HEK293 (cell line): ENCODE data around the gene HGFAC.

ENCODE experiments used
- RBAK ChIP-seq: fragments of 450-650 bp; formaldehyde crosslinking; IDR thresholded peaks from 2 replicates; pipeline ENCODE4 v1.5.1; 2016; ENCODE audit warnings: missing biosample characterization, missing genetic modification characterization
- YY1 ChIP-seq: fragments of 450-650 bp; formaldehyde crosslinking; IDR thresholded peaks from 2 replicates; pipeline ENCODE4 v1.5.1; 2018; ENCODE audit warnings: missing biosample characterization, missing genetic modification characterization
- ZBTB1 ChIP-seq: fragments of 450-650 bp; formaldehyde crosslinking; IDR thresholded peaks from 2 replicates; pipeline ENCODE4 v1.5.1; 2016; ENCODE audit warnings: missing biosample characterization, missing genetic modification characterization
- ZNF184 ChIP-seq: fragments of 450-650 bp; IDR thresholded peaks from 2 replicates; pipeline ENCODE4 v1.5.1; 2018; ENCODE audit warnings: missing biosample characterization, mild to moderate bottlenecking, missing genetic modification characterization
- ZNF416 ChIP-seq: fragments of 450-650 bp; formaldehyde crosslinking; IDR thresholded peaks from 2 replicates; pipeline ENCODE4 v1.5.1; 2016; ENCODE audit warnings: missing biosample characterization, missing genetic modification characterization
- ZNF785 ChIP-seq: fragments of 450-650 bp; formaldehyde crosslinking; IDR thresholded peaks from 2 replicates; pipeline ENCODE4 v1.5.1; 2016; ENCODE audit warnings: missing biosample characterization, missing genetic modification characterization
- TF ChIP-seq, protein P1 (sequence below): fragments of 450-650 bp; formaldehyde crosslinking; IDR thresholded peaks from 2 replicates; pipeline ENCODE4 v1.5.1; 2016; ENCODE audit warnings: missing biosample characterization, missing genetic modification characterization
- TF ChIP-seq, protein P2 (sequence below): fragments of 450-650 bp; formaldehyde crosslinking; IDR thresholded peaks from 2 replicates; pipeline ENCODE4 v1.5.1; 2016; ENCODE audit warnings: missing biosample characterization, missing genetic modification characterization
- TF ChIP-seq, protein P3 (sequence below): fragments of 450-650 bp; formaldehyde crosslinking; IDR thresholded peaks from 2 replicates; pipeline ENCODE4 v1.5.1; 2016; ENCODE audit warnings: missing biosample characterization, missing genetic modification characterization
- TF ChIP-seq, protein P4 (sequence below): fragments of 450-650 bp; formaldehyde crosslinking; IDR thresholded peaks from 2 replicates; pipeline ENCODE4 v1.5.1; 2016; ENCODE audit warnings: missing biosample characterization, missing genetic modification characterization

DNA sequence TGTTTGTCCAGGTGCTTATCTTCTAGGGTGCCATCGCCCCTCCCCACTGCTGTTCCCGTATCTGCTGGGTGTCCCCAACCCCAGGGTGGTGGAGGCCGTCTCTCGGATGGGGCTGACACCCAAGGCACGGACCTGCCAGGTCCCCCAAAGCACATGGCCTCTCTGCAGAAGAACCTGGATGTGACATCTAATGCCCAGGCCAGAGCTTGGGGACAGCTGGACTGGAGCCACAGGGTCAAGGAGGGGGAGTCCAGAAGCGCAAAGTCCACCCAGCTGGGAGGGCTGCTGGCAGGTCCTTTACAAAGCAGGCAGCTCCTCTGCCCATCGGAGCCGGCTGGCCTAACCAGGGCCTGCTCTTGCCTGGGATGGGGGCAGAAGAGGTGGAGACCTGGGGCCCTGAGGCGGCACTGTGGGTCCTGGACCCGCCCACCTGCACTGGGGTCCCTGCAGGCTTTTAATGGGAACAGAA lies 20.6 kb downstream of the HGFAC start:
- no peak for TF ChIP-seq ZBTB1
- TF ChIP-seq, protein P1, sequence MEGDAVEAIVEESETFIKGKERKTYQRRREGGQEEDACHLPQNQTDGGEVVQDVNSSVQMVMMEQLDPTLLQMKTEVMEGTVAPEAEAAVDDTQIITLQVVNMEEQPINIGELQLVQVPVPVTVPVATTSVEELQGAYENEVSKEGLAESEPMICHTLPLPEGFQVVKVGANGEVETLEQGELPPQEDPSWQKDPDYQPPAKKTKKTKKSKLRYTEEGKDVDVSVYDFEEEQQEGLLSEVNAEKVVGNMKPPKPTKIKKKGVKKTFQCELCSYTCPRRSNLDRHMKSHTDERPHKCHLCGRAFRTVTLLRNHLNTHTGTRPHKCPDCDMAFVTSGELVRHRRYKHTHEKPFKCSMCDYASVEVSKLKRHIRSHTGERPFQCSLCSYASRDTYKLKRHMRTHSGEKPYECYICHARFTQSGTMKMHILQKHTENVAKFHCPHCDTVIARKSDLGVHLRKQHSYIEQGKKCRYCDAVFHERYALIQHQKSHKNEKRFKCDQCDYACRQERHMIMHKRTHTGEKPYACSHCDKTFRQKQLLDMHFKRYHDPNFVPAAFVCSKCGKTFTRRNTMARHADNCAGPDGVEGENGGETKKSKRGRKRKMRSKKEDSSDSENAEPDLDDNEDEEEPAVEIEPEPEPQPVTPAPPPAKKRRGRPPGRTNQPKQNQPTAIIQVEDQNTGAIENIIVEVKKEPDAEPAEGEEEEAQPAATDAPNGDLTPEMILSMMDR (tag by site-specific recombination), result no peak
- no peak for TF ChIP-seq RBAK (tag by site-specific recombination)
- no peak for TF ChIP-seq ZNF416 (tag by site-specific recombination)
- no peak for TF ChIP-seq YY1 (tag by site-specific recombination)
- no peak for TF ChIP-seq ZNF184 (tag by site-specific recombination)
- TF ChIP-seq, protein P2, sequence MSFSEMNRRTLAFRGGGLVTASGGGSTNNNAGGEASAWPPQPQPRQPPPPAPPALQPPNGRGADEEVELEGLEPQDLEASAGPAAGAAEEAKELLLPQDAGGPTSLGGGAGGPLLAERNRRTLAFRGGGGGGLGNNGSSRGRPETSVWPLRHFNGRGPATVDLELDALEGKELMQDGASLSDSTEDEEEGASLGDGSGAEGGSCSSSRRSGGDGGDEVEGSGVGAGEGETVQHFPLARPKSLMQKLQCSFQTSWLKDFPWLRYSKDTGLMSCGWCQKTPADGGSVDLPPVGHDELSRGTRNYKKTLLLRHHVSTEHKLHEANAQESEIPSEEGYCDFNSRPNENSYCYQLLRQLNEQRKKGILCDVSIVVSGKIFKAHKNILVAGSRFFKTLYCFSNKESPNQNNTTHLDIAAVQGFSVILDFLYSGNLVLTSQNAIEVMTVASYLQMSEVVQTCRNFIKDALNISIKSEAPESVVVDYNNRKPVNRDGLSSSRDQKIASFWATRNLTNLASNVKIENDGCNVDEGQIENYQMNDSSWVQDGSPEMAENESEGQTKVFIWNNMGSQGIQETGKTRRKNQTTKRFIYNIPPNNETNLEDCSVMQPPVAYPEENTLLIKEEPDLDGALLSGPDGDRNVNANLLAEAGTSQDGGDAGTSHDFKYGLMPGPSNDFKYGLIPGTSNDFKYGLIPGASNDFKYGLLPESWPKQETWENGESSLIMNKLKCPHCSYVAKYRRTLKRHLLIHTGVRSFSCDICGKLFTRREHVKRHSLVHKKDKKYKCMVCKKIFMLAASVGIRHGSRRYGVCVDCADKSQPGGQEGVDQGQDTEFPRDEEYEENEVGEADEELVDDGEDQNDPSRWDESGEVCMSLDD (tag by site-specific recombination), result no peak
- TF ChIP-seq, protein P3, sequence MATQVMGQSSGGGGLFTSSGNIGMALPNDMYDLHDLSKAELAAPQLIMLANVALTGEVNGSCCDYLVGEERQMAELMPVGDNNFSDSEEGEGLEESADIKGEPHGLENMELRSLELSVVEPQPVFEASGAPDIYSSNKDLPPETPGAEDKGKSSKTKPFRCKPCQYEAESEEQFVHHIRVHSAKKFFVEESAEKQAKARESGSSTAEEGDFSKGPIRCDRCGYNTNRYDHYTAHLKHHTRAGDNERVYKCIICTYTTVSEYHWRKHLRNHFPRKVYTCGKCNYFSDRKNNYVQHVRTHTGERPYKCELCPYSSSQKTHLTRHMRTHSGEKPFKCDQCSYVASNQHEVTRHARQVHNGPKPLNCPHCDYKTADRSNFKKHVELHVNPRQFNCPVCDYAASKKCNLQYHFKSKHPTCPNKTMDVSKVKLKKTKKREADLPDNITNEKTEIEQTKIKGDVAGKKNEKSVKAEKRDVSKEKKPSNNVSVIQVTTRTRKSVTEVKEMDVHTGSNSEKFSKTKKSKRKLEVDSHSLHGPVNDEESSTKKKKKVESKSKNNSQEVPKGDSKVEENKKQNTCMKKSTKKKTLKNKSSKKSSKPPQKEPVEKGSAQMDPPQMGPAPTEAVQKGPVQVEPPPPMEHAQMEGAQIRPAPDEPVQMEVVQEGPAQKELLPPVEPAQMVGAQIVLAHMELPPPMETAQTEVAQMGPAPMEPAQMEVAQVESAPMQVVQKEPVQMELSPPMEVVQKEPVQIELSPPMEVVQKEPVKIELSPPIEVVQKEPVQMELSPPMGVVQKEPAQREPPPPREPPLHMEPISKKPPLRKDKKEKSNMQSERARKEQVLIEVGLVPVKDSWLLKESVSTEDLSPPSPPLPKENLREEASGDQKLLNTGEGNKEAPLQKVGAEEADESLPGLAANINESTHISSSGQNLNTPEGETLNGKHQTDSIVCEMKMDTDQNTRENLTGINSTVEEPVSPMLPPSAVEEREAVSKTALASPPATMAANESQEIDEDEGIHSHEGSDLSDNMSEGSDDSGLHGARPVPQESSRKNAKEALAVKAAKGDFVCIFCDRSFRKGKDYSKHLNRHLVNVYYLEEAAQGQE (tag by site-specific recombination), result no peak
- TF ChIP-seq, protein P4, sequence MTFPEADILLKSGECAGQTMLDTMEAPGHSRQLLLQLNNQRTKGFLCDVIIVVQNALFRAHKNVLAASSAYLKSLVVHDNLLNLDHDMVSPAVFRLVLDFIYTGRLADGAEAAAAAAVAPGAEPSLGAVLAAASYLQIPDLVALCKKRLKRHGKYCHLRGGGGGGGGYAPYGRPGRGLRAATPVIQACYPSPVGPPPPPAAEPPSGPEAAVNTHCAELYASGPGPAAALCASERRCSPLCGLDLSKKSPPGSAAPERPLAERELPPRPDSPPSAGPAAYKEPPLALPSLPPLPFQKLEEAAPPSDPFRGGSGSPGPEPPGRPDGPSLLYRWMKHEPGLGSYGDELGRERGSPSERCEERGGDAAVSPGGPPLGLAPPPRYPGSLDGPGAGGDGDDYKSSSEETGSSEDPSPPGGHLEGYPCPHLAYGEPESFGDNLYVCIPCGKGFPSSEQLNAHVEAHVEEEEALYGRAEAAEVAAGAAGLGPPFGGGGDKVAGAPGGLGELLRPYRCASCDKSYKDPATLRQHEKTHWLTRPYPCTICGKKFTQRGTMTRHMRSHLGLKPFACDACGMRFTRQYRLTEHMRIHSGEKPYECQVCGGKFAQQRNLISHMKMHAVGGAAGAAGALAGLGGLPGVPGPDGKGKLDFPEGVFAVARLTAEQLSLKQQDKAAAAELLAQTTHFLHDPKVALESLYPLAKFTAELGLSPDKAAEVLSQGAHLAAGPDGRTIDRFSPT (tag by site-specific recombination), result no peak
- TF ChIP-seq ZNF785, result no peak
